ENCODE results near the gene DPY19L1.
A peak's percentile ranks its signal among the peaks of the same experiment; 100 is the strongest.
"Not testable (repeated sequence)": the region's sequence is repeated elsewhere in the genome, so short reads cannot be mapped to it uniquely, and the experiment has no call there.

DPY19L1 gene

GRCh38 chr7:34928560-34928959 lies 108.7 kb downstream of the DPY19L1 start:
- H3K4me3 Mint-ChIP-seq, result no peak overlapping the region
- no peak for ATAC-seq
- no peaks in the 10 kb centered on the region for H3K9me3 Mint-ChIP-seq
- peaks cover 7% of the 10 kb centered on the region for H3K36me3 Mint-ChIP-seq
- H3K27ac Mint-ChIP-seq, result no peak overlapping the region
- no peak for DNase-seq (ENCODE audit: low spot score in 2 of 2)
- H3K4me1 Mint-ChIP-seq, result no peaks in the 10 kb centered on the region

GRCh38 chr7:34928052-34928451 lies 109.2 kb downstream of the DPY19L1 start:
- Mint-ChIP-seq H3K4me3 (no peak overlapping the region), H3K9me3 (no peaks in the 10 kb centered on the region), H3K27ac (no peak overlapping the region), H3K36me3 (peaks cover 7% of the 10 kb centered on the region), H3K4me1 (no peaks in the 10 kb centered on the region)
- DNase-seq (ENCODE audit: low spot score in 2 of 2), result peak; percentile 32 to 62
- peak; percentile 61 for ATAC-seq

- H3K4me1 Mint-ChIP-seq; H3K27ac Mint-ChIP-seq; DNase-seq (ENCODE audit: low spot score in 2 of 2); H3K4me3 Mint-ChIP-seq; H3K36me3 Mint-ChIP-seq; H3K9me3 Mint-ChIP-seq: not testable (repeated sequence)
- peak; percentile 28 for ATAC-seq
Measured at GRCh38 chr7:34920470-34920869, 116.8 kb downstream of the DPY19L1 start.

DNA sequence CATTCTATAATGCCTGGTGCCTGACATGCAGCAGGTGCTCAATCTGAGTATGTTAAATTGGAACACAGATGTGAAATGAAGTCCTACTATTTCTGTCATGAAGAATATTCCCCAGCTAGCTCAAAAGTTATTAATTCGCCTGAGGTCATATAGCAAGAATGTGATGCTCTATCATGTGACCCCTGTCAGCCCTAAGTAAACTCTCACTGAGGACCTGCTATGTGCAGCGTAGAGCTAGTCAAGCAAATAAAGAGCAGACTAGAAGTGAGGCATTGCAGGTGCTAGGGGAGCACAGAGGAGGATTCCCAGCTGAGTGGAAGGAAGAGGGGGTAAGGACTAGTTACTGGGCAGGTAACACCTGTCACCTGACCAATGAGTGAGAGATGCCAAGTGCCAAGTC lies 118.2 kb downstream of the DPY19L1 start:
- not testable (repeated sequence) for H3K27ac Mint-ChIP-seq; H3K9me3 Mint-ChIP-seq; H3K36me3 Mint-ChIP-seq; H3K4me3 Mint-ChIP-seq; H3K4me1 Mint-ChIP-seq; DNase-seq (ENCODE audit: low spot score in 2 of 2); ATAC-seq

- not testable (repeated sequence) for H3K9me3 Mint-ChIP-seq; ATAC-seq; H3K4me1 Mint-ChIP-seq; DNase-seq (ENCODE audit: low spot score in 2 of 2); H3K36me3 Mint-ChIP-seq; H3K27ac Mint-ChIP-seq; H3K4me3 Mint-ChIP-seq
Measured at GRCh38 chr7:34918198-34918861, 119.0 kb downstream of the DPY19L1 start.

DNA sequence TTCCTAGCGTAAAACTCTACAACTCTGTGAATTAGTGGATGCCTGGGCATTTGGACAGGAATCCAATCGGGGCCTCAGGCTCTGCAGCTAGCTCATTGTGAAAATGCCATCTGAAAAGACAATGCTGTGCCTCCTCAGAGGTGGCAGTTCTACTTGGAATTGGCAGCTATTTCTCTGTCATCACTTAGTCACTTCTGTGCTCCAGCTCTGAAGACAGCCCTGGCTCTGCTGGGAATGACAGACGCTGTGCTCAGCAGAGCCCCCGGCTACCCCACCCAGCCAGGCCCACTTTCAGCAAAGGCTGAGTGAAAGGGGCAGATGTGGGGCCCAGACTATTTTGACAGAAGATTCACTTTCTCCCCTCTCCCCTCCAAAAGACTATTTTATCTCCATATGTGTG lies 119.8 kb downstream of the DPY19L1 start:
- not testable (repeated sequence) for H3K9me3 Mint-ChIP-seq; H3K36me3 Mint-ChIP-seq; H3K4me3 Mint-ChIP-seq; H3K27ac Mint-ChIP-seq; H3K4me1 Mint-ChIP-seq; DNase-seq (ENCODE audit: low spot score in 2 of 2); ATAC-seq

GRCh38 chr7:34916267-34916666 lies 121.0 kb downstream of the DPY19L1 start:
- Mint-ChIP-seq H3K4me3 (no peak overlapping the region), H3K4me1 (no peaks in the 10 kb centered on the region), H3K36me3 (no peaks in the 10 kb centered on the region), H3K9me3 (peaks cover 5% of the 10 kb centered on the region), H3K27ac (no peak overlapping the region)
- DNase-seq (ENCODE audit: low spot score in 2 of 2) (no peak), ATAC-seq (no peak)

DNA sequence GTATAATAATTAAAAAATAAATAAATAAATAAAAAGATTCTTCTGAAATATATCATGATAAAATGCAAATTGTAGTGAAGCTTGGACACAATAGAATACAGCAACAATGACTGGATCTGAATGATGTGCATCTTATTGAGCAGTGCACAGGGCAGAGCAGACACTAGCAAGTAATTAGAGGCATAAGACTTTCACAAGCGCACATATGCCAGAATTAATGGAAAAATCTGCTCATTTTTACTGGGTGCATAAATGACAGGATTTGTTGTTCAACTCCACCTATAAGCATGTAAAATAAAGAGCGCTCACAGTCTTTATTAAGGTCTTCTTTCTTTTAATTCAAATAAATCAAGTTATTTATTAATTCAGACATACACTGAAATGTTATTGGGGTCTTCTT lies 125.0 kb downstream of the DPY19L1 start:
- Mint-ChIP-seq H3K36me3 (no peaks in the 10 kb centered on the region), H3K9me3 (peaks cover 5% of the 10 kb centered on the region), H3K4me3 (no peak overlapping the region), H3K4me1 (no peaks in the 10 kb centered on the region), H3K27ac (no peak overlapping the region)
- DNase-seq (ENCODE audit: low spot score in 2 of 2), result no peak
- ATAC-seq, result no peak

DNA sequence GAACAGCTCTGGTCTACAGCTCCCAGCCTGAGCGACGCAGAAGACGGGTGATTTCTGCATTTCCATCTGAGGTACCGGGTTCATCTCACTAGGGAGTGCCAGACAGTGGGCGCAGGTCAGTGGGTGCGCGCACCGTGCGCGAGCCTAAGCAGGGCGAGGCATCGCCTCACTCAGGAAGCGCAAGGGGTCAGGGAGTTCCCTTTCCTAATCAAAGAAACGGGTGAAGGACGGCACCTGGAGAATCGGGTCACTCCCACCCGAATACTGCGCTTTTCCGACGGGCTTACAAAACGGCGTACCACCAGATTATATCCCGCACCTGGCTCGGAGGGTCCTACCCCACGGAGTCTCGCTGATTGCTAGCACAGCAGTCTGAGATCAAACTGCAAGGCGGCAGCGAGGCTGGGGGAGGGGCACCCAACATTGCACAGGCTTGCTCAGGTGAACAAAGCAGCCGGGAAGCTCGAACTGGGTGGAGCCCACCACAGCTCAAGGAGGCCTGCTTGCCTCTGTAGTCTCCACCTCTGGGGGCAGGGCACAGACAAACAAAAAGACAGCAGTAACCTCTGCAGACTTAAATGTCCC lies 130.9 kb downstream of the DPY19L1 start:
- not testable (repeated sequence) for ATAC-seq; H3K4me1 Mint-ChIP-seq; DNase-seq (ENCODE audit: low spot score in 2 of 2); H3K9me3 Mint-ChIP-seq; H3K36me3 Mint-ChIP-seq; H3K27ac Mint-ChIP-seq
- peak overlapping the region; percentile 26 for H3K4me3 Mint-ChIP-seq

DNA sequence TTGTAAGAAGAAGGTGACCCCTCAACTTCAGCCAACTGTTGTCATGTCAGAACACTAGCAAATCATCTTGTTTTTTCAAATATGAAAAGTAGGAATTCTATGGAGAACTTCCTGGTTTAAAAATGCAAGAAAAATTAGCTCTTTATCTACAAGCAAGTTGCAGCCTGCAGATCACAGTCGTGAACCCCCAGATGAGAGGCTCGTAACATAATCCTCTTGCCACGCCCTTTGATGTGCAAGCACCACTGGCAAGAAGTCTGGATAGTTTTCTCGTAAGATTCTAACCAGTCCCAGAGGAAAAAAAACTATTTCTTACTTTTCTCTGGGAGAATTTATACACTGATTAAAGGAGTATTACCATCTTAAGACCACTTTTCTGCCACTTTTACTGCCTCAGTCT lies 132.3 kb downstream of the DPY19L1 start:
- ATAC-seq (no peak), DNase-seq (ENCODE audit: low spot score in 2 of 2) (no peak)
- H3K4me1 Mint-ChIP-seq, result peaks cover 5% of the 10 kb centered on the region
- H3K36me3 Mint-ChIP-seq, result no peaks in the 10 kb centered on the region
- H3K4me3 Mint-ChIP-seq, result no peak overlapping the region
- H3K27ac Mint-ChIP-seq, result no peak overlapping the region
- H3K9me3 Mint-ChIP-seq, result no peaks in the 10 kb centered on the region

DNA sequence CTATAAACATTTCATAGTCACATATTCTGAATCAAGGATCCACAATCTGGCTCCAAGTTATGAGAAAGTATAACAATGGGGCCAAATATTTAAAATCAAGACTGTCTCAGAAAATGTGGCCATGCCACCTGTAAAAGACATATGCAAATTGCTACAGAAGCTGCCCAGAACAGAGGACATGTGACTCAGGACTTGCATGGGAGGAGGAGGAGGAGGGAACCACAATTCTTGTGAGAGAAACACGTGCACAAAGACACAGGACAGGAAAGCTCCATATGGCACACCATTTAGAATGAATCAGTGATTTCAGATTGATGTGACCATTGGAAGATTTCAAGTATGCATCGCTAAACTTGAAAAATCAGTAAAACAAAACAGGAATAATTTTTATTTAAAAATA lies 133.4 kb downstream of the DPY19L1 start:
- H3K9me3 Mint-ChIP-seq; H3K36me3 Mint-ChIP-seq; H3K4me3 Mint-ChIP-seq; H3K27ac Mint-ChIP-seq; ATAC-seq; DNase-seq (ENCODE audit: low spot score in 2 of 2); H3K4me1 Mint-ChIP-seq: not testable (repeated sequence)

DNA sequence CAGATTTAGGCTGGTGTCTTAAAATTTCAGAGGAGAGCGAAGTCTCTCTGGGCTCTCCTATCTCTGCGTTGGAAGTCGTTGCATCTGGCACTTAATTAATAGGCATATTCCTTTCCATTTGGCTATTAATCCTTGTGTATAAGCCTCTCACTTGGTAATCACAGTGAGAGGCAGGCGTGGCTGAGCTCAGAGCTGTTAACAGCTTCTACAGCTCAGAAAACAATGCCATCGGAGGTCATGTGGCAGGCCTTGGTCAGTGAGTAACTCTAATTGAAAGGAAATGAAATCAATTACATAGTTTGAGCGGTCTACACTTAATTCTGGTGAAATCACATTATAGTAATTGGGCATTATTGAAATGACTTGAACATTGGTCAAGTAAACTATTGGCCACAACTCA lies 135.1 kb downstream of the DPY19L1 start:
- ATAC-seq (no peak), DNase-seq (ENCODE audit: low spot score in 2 of 2) (no peak)
- Mint-ChIP-seq H3K27ac (no peak overlapping the region), H3K36me3 (no peaks in the 10 kb centered on the region), H3K4me3 (no peak overlapping the region), H3K9me3 (no peaks in the 10 kb centered on the region), H3K4me1 (peaks cover 5% of the 10 kb centered on the region)

- peaks cover 1% of the 10 kb centered on the region for H3K4me1 Mint-ChIP-seq
- DNase-seq (ENCODE audit: low spot score in 2 of 2) (no peak), ATAC-seq (peak; percentile 58)
- no peaks in the 10 kb centered on the region for H3K9me3 Mint-ChIP-seq
- no peak overlapping the region for H3K27ac Mint-ChIP-seq
- H3K36me3 Mint-ChIP-seq, result no peaks in the 10 kb centered on the region
- no peak overlapping the region for H3K4me3 Mint-ChIP-seq
Measured at GRCh38 chr7:34900891-34901513, 136.3 kb downstream of the DPY19L1 start.

- no peaks in the 10 kb centered on the region for H3K4me1 Mint-ChIP-seq
- no peaks in the 10 kb centered on the region for H3K36me3 Mint-ChIP-seq
- no peak overlapping the region for H3K27ac Mint-ChIP-seq
- ATAC-seq (no peak), DNase-seq (ENCODE audit: low spot score in 2 of 2) (no peak)
- no peak overlapping the region for H3K4me3 Mint-ChIP-seq
- H3K9me3 Mint-ChIP-seq, result peaks cover 4% of the 10 kb centered on the region
Measured at GRCh38 chr7:34895202-34895601, 142.1 kb downstream of the DPY19L1 start.

DNA sequence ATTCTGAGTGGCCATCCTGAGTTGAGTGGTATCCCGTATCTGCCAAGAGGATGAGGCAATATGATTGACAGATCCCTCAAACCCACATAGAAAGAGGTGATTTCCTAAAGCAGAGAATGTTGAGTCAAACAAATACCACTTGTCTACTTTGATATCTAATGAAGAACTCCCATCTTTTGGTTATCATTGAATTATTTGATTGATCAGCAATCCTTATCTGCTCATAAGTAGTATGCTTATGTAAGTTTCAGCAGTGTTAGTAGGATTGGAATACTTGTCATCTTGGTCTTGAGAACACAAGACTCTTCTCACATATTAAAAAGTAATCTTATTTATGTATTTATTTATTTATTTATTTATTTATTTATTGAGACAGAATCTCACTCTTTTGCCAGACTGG lies 147.3 kb downstream of the DPY19L1 start:
- Mint-ChIP-seq H3K4me3 (no peak overlapping the region), H3K36me3 (no peaks in the 10 kb centered on the region), H3K4me1 (no peaks in the 10 kb centered on the region), H3K27ac (no peak overlapping the region), H3K9me3 (peaks cover 4% of the 10 kb centered on the region)
- no peak for ATAC-seq
- no peak for DNase-seq (ENCODE audit: low spot score in 2 of 2)

- ATAC-seq, result no peak
- no peak for DNase-seq (ENCODE audit: low spot score in 2 of 2)
- Mint-ChIP-seq H3K9me3 (peaks cover 12% of the 10 kb centered on the region), H3K4me1 (no peaks in the 10 kb centered on the region), H3K27ac (no peak overlapping the region), H3K36me3 (no peaks in the 10 kb centered on the region), H3K4me3 (no peak overlapping the region)
Measured at GRCh38 chr7:34886856-34887255, 150.4 kb downstream of the DPY19L1 start.

Measured in stimulated activated effector memory CD8-positive, alpha-beta T cell treated with anti-CD3 and anti-CD28 coated beads, Interleukin-12 subunit alpha, Interleukin-12 subunit beta, amount 100 ng/mL, for 72 hours (primary cell).